Adrenal gland (tissue), 5 donors: Measurements from ENCODE around the gene FSTL5.

ENCODE experiments used
- CTCF ChIP-seq, 6 experiments: fragments of 450-650 bp in 4 of 6; fragments of 200-600 bp in 2 of 6; sonication (generic) in 1 of 6; IDR thresholded peaks; 1 replicate in 5 of 6; 2 replicates in 1 of 6; pipeline versions ENCODE4 v1.5.1 to v1.8.0; 2016 to 2021; ENCODE audit warnings: antibody characterized with exemption in 6 of 6, mild to moderate bottlenecking in 2 of 6, moderate library complexity in 1 of 6
- POLR2A ChIP-seq, 2 donors: fragments of 450-650 bp; IDR thresholded peaks; one replicate each; pipeline ENCODE4 v1.6.1; 2017; ENCODE audit warnings: antibody characterized with exemption in 2 of 2, mild to moderate bottlenecking in 2 of 2, moderate library complexity in 1 of 2
- donor health status: DM: no; HTN: no; CAD: no.

GRCh38 chr4:161714022-161714751, 449.6 kb downstream of the FSTL5 start:
- no peak for TF ChIP-seq CTCF (IDR thresholded peaks at IDR 0.05)
- no peak for TF ChIP-seq POLR2A (IDR thresholded peaks at IDR 0.05)
